Breast epithelium (tissue), 4 donors: ENCODE measurements around the gene GALNT3. TPM values are rescaled to one million over a fixed set of nuclear protein-coding genes. Genes with fewer than 3 reads are reported as not detected.

Experiments used
- DNase-seq, 2 donors: peaks; one replicate each; pipeline ENCODE4 v3.0.0-alpha.2; 2019; ENCODE audit warnings: low spot score in 2 of 2
- H3K27ac ChIP-seq, 2 donors: fragments of 200-600 bp; sonication (generic) in 1 of 2; one replicate each; pipeline ENCODE4 v1.5.1; 2016 to 2019; ENCODE audit warnings: mild to moderate bottlenecking in 1 of 2
- H3K27me3 ChIP-seq, 2 donors: fragments of 200-600 bp; sonication (generic) in 1 of 2; one replicate each; pipeline versions ENCODE4 v1.5.1 to v1.6.0; 2017 to 2019; ENCODE audit warnings: control low read depth in 1 of 2, mild to moderate bottlenecking in 1 of 2
- H3K36me3 ChIP-seq: fragments of 200-600 bp; one replicate; pipeline ENCODE4 v1.5.1; 2019
- H3K4me1 ChIP-seq, 2 donors: fragments of 200-600 bp; sonication (generic); one replicate each; pipeline ENCODE4 v1.5.1; 2016 to 2019; ENCODE audit warnings: control low read depth in 1 of 2
- H3K4me3 ChIP-seq, 3 donors: fragments of 200-600 bp; sonication (generic); 1 replicate in 2 of 3; 2 replicates in 1 of 3; pipeline ENCODE4 v1.5.1; 2016 to 2019; ENCODE audit warnings: mild to moderate bottlenecking in 3 of 3, moderate library complexity in 2 of 3
- H3K9me3 ChIP-seq, 2 donors: fragments of 200-600 bp; sonication (generic) in 1 of 2; one replicate each; pipeline ENCODE4 v1.5.1; 2016 to 2019; ENCODE audit warnings: control low read depth in 1 of 2
- POLR2A ChIP-seq: fragments of 450-650 bp; IDR thresholded peaks from one replicate; pipeline ENCODE4 v1.6.1; 2016; ENCODE audit warnings: antibody characterized with exemption, mild to moderate bottlenecking, moderate library complexity
- POLR2AphosphoS5 ChIP-seq, 3 donors: sonication (generic); formaldehyde crosslinking; IDR thresholded peaks; one replicate each; pipeline ENCODE4 v1.6.1; 2017; ENCODE audit warnings: antibody characterized with exemption in 3 of 3
- intact Hi-C: fragments of 100-400 bp; cut with DNase I; formaldehyde crosslinking; loops from one replicate; pipeline ENCODE4 v1.15.1; 2023; ENCODE audit warnings: low total_unique reads
- total RNA-seq, 3 donors: library from RNA; depleted of rRNA; stranded (reverse); fragments of >200 nt; gene quantifications; one replicate each; pipeline ENCODE4 v1.1.0, GENCODE V29; 2016
- TF ChIP-seq, protein P1 (sequence below), 3 donors: fragments of 450-650 bp; IDR thresholded peaks; one replicate each; pipeline ENCODE4 v1.5.1; 2016 to 2017; ENCODE audit warnings: antibody characterized with exemption in 3 of 3, mild to moderate bottlenecking in 3 of 3, moderate library complexity in 3 of 3

The GALNT3 gene
- total RNA-seq, 3 donors from 2014 or later, result 2.4 to 58.5 (median 36.7) TPM

- Histone ChIP-seq H3K27me3 (no peaks in the 10 kb centered on the region), H3K36me3 (no peaks in the 10 kb centered on the region), H3K4me1 (no peaks in the 10 kb centered on the region), H3K9me3 (no peaks in the 10 kb centered on the region), H3K4me3 (no peak overlapping the region), H3K27ac (peak overlapping the region in 1 of 2 donors; percentile 11)
- DNase-seq, result no peak
- intact Hi-C loops, result no loop called here
- TF ChIP-seq POLR2AphosphoS5 (IDR thresholded peaks at IDR 0.05), result no peak
- TF ChIP-seq POLR2A, result no peak
- TF ChIP-seq, protein P1, sequence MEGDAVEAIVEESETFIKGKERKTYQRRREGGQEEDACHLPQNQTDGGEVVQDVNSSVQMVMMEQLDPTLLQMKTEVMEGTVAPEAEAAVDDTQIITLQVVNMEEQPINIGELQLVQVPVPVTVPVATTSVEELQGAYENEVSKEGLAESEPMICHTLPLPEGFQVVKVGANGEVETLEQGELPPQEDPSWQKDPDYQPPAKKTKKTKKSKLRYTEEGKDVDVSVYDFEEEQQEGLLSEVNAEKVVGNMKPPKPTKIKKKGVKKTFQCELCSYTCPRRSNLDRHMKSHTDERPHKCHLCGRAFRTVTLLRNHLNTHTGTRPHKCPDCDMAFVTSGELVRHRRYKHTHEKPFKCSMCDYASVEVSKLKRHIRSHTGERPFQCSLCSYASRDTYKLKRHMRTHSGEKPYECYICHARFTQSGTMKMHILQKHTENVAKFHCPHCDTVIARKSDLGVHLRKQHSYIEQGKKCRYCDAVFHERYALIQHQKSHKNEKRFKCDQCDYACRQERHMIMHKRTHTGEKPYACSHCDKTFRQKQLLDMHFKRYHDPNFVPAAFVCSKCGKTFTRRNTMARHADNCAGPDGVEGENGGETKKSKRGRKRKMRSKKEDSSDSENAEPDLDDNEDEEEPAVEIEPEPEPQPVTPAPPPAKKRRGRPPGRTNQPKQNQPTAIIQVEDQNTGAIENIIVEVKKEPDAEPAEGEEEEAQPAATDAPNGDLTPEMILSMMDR (IDR thresholded peaks at IDR 0.05), result no peak
These were observed 2.5 kb downstream of the GALNT3 start for GRCh38 chr2:165791421-165792103.

DNA sequence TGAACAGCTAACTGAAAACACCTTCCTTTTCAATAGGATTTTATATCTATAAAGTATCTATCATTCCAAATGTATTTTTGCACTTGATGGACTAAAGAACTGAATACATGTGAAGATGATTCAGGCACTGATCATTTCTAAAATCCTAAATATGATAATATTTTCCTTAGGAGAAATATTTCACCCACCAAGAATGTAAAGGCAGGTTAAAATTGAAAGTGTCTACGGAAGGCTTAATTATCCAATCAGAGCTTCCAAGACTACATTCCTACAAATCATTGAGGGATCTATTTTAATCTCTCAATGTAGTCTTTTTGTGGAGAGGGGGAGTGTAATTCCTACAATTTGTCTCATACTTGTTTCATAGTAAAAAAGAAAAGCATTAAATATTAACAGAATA lies 3.6 kb downstream of the GALNT3 start:
- H3K27me3 ChIP-seq, result no peaks in the 10 kb centered on the region
- DNase-seq, result no peak
- no peak overlapping the region for H3K27ac ChIP-seq
- no peaks in the 10 kb centered on the region for H3K4me1 ChIP-seq
- TF ChIP-seq, protein P1 (IDR thresholded peaks at IDR 0.05), result no peak
- TF ChIP-seq POLR2AphosphoS5 (IDR thresholded peaks at IDR 0.05) (no peak), POLR2A (no peak)
- H3K4me3 ChIP-seq, result no peak overlapping the region
- intact Hi-C loops, result no loop called here
- no peaks in the 10 kb centered on the region for H3K36me3 ChIP-seq
- H3K9me3 ChIP-seq, result no peaks in the 10 kb centered on the region

- DNase-seq, result no peak
- intact Hi-C loops, result no loop called here
- Histone ChIP-seq H3K9me3 (no peaks in the 10 kb centered on the region), H3K4me1 (no peaks in the 10 kb centered on the region), H3K27me3 (no peaks in the 10 kb centered on the region), H3K4me3 (no peak overlapping the region), H3K27ac (no peak overlapping the region), H3K36me3 (no peaks in the 10 kb centered on the region)
- TF ChIP-seq, protein P1 (IDR thresholded peaks at IDR 0.05), result no peak
- no peak for TF ChIP-seq POLR2AphosphoS5 (IDR thresholded peaks at IDR 0.05)
- TF ChIP-seq POLR2A, result no peak
These were observed 6.7 kb downstream of the GALNT3 start for GRCh38 chr2:165787334-165787733.

GRCh38 chr2:165779706-165780105 lies 14.3 kb downstream of the GALNT3 start:
- H3K27me3 ChIP-seq, result no peaks in the 10 kb centered on the region
- DNase-seq, result no peak
- no peaks in the 10 kb centered on the region for H3K36me3 ChIP-seq
- no peak overlapping the region for H3K27ac ChIP-seq
- H3K4me1 ChIP-seq, result no peaks in the 10 kb centered on the region
- intact Hi-C loops, result no loop called here
- H3K4me3 ChIP-seq, result no peak overlapping the region
- no peak for TF ChIP-seq POLR2AphosphoS5 (IDR thresholded peaks at IDR 0.05)
- TF ChIP-seq, protein P1 (IDR thresholded peaks at IDR 0.05), result no peak
- TF ChIP-seq POLR2A, result no peak
- H3K9me3 ChIP-seq, result peaks cover 0 to 6% of the 10 kb centered on the region in 2 donors

DNA sequence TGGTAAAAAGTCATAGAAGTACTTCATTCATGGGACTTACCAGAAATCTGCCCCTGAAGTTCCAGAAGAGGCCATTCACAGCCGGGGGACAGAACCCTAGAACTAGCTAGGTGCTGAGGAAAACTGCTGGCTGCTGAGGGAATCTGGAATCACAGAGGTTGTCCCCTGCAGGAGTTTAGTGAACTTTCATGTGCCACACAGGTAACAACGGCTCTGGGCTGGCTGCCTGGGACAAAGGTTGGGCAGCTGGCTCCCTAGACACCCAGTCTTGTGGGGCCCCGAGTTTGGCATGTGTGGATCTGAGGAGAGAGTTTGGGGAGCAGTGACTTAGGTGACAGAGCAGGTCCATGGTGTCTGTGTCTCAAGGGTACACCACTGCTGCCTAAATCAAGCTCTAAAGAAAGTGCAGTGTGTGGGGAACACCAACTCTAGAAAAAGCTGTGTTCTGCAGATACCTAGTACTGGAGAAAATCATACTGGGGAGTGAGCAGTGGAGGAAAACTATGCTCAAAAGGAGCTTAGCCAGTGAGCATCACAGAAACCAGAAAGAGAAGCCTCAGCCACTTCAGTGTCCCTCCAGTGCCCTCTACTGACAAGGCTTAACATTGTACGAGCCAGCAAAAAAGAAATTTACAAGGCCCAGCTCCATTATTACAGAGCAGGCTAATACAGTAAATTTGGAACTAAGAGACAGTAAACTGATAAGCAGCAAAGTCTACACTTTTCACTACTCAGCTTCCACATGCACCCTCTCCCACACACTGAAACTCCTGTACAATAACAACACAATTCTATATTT lies 15.2 kb downstream of the GALNT3 start:
- TF ChIP-seq POLR2AphosphoS5 (IDR thresholded peaks at IDR 0.05), result no peak
- TF ChIP-seq, protein P1 (IDR thresholded peaks at IDR 0.05), result no peak
- no peak for TF ChIP-seq POLR2A
- Histone ChIP-seq H3K36me3 (no peaks in the 10 kb centered on the region), H3K4me3 (no peak overlapping the region), H3K27me3 (no peaks in the 10 kb centered on the region), H3K4me1 (no peaks in the 10 kb centered on the region), H3K9me3 (peaks cover 0 to 6% of the 10 kb centered on the region in 2 donors), H3K27ac (no peak overlapping the region)
- intact Hi-C loops, result no loop called here
- DNase-seq, result no peak
